Activated naive CD4-positive, alpha-beta T cell treated with anti-CD3 and anti-CD28 coated beads for 36 hours (primary cell): ENCODE results near the gene GPATCH2. TPM values are rescaled to one million over a fixed set of nuclear protein-coding genes. Genes with fewer than 3 reads are reported as not detected.

Experiments used
- CTCF ChIA-PET: fragments of 350-600 bp; sonication (Branson Sonifier 250); formaldehyde crosslinking; loops from one replicate; lab custom pipeline; 2021; ENCODE audit warnings: antibody characterized with exemption; lab: Charles Lee
- DNase-seq: peaks from one replicate; pipeline ENCODE4 v3.0.0-alpha.2; 2020
- H3K27ac Mint-ChIP-seq: one replicate; pipeline ENCODE4 v1.8.0; 2021; ENCODE audit warnings: mild to moderate bottlenecking, mixed read lengths
- H3K27me3 Mint-ChIP-seq: one replicate; pipeline ENCODE4 v1.8.0; 2021; ENCODE audit warnings: low read depth, mixed read lengths
- H3K36me3 Mint-ChIP-seq: one replicate; pipeline ENCODE4 v1.8.0; 2021; ENCODE audit warnings: low read depth, mixed read lengths
- H3K4me1 Mint-ChIP-seq: one replicate; pipeline ENCODE4 v1.8.0; 2021; ENCODE audit warnings: low read depth, mixed read lengths
- H3K4me3 Mint-ChIP-seq: one replicate; pipeline ENCODE4 v1.8.0; 2021; ENCODE audit warnings: mild to moderate bottlenecking, moderate library complexity, mixed read lengths
- H3K9me3 Mint-ChIP-seq: one replicate; pipeline ENCODE4 v1.8.0; 2021; ENCODE audit warnings: mixed read lengths
- intact Hi-C: fragments of 100-400 bp; cut with micrococcal nuclease; formaldehyde crosslinking; loops from one replicate; pipeline ENCODE4 v1.15.1; 2023
- total RNA-seq, 2 experiments: library from RNA; stranded (reverse); gene quantifications; one replicate each; pipeline ENCODE4 v1.2.3, GENCODE V29; 2021

GPATCH2 gene
- total RNA-seq = 1 to 10 TPM; 4.8 to 6.2 TPM

GRCh38 chr1:217630711-217631591, at the start of gene GPATCH2, which contains the start of gene SPATA17:
Gene GPATCH2, minus strand, starts transcription at chr1:217631090. Its CDS starts 119 bp downstream, at chr1:217630971.
Gene SPATA17, plus strand, starts transcription at chr1:217631344. Its CDS starts 35 bp downstream, at chr1:217631379.
- Mint-ChIP-seq H3K4me1 (peaks cover 31% of the 10 kb centered on the region), H3K36me3 (no peaks in the 10 kb centered on the region), H3K27ac (peak within 1 kb of the TSS; percentile 99), H3K9me3 (no peaks in the 10 kb centered on the region), H3K27me3 (peaks cover 6% of the 10 kb centered on the region), H3K4me3 (peak within 1 kb of the TSS; percentile 93)
- intact Hi-C loops = loop anchor here (1.0 kb wide), 2 partner anchors 10 to 149 kb away; no protein-coding TSS in a partner anchor
- CTCF ChIA-PET = interaction anchor here (1.1 to 1.2 kb wide), 2 partner anchors 10 to 30 kb away, joined by 4 to 5 read pairs; no protein-coding TSS in a partner anchor
- peak; percentile 80 for DNase-seq

- intact Hi-C loops = no loop called here
- Mint-ChIP-seq H3K4me3 (no peak overlapping the region), H3K36me3 (no peaks in the 10 kb centered on the region), H3K27ac (no peak overlapping the region), H3K27me3 (peaks cover 9% of the 10 kb centered on the region), H3K9me3 (no peaks in the 10 kb centered on the region), H3K4me1 (no peaks in the 10 kb centered on the region)
- no peak for DNase-seq
- CTCF ChIA-PET = no interaction called here
Observed at GRCh38 chr1:217674028-217674729, 43.3 kb upstream of the GPATCH2 start.

- intact Hi-C loops = no loop called here
- CTCF ChIA-PET = no interaction called here
Observed at GRCh38 chr1:217673387-217673786, 42.5 kb upstream of the GPATCH2 start.

GRCh38 chr1:217668351-217668940, 37.6 kb upstream of the GPATCH2 start:
- Mint-ChIP-seq H3K9me3 (no peaks in the 10 kb centered on the region), H3K36me3 (no peaks in the 10 kb centered on the region), H3K4me3 (no peak overlapping the region), H3K27me3 (peaks cover 9% of the 10 kb centered on the region), H3K27ac (no peak overlapping the region), H3K4me1 (no peaks in the 10 kb centered on the region)
- intact Hi-C loops = loop anchor here (10.0 kb wide), 1 partner anchor 334 kb away; no protein-coding TSS in a partner anchor
- CTCF ChIA-PET = interaction anchor here (1.2 kb wide), 1 partner anchor 177 kb away, joined by 3 read pairs; no protein-coding TSS in a partner anchor
- DNase-seq = no peak

More at GRCh38 chr1:217673387-217673786, 42.5 kb upstream of the GPATCH2 start:
- H3K4me1 Mint-ChIP-seq = no peaks in the 10 kb centered on the region
- no peak overlapping the region for H3K27ac Mint-ChIP-seq
- H3K36me3 Mint-ChIP-seq = no peaks in the 10 kb centered on the region
- DNase-seq = no peak
- no peaks in the 10 kb centered on the region for H3K9me3 Mint-ChIP-seq
- H3K27me3 Mint-ChIP-seq = peaks cover 9% of the 10 kb centered on the region
- no peak overlapping the region for H3K4me3 Mint-ChIP-seq

GRCh38 chr1:217661407-217661806, 30.5 kb upstream of the GPATCH2 start:
- CTCF ChIA-PET = interaction anchor here (0.7 kb wide), 1 partner anchor 34 kb away, joined by 3 read pairs; no protein-coding TSS in a partner anchor
- intact Hi-C loops = loop anchor here (5.0 to 10.0 kb wide), 2 partner anchors 229 to 327 kb away; no protein-coding TSS in a partner anchor

GRCh38 chr1:217660353-217661062, 29.6 kb upstream of the GPATCH2 start:
- H3K27me3 Mint-ChIP-seq = peaks cover 7% of the 10 kb centered on the region
- CTCF ChIA-PET = interaction anchor here (0.7 to 1.1 kb wide), 4 partner anchors 9 to 290 kb away, joined by 3 to 4 read pairs (median 4); partner anchors contain the start of genes GPATCH2 and SPATA17
- H3K27ac Mint-ChIP-seq = no peak overlapping the region
- intact Hi-C loops = loop anchor here (5.0 to 10.0 kb wide), 2 partner anchors 228 to 326 kb away; no protein-coding TSS in a partner anchor
- DNase-seq = no peak
- no peaks in the 10 kb centered on the region for H3K4me1 Mint-ChIP-seq
- no peaks in the 10 kb centered on the region for H3K36me3 Mint-ChIP-seq
- H3K4me3 Mint-ChIP-seq = no peak overlapping the region
- H3K9me3 Mint-ChIP-seq = no peaks in the 10 kb centered on the region

More at GRCh38 chr1:217661407-217661806, 30.5 kb upstream of the GPATCH2 start:
- no peaks in the 10 kb centered on the region for H3K4me1 Mint-ChIP-seq
- no peaks in the 10 kb centered on the region for H3K9me3 Mint-ChIP-seq
- DNase-seq = no peak
- peaks cover 7% of the 10 kb centered on the region for H3K27me3 Mint-ChIP-seq
- H3K4me3 Mint-ChIP-seq = no peak overlapping the region
- no peak overlapping the region for H3K27ac Mint-ChIP-seq
- H3K36me3 Mint-ChIP-seq = no peaks in the 10 kb centered on the region

GRCh38 chr1:217650674-217651073, 19.8 kb upstream of the GPATCH2 start:
- H3K27ac Mint-ChIP-seq = no peak overlapping the region
- peaks cover 5% of the 10 kb centered on the region for H3K27me3 Mint-ChIP-seq
- no peak for DNase-seq
- CTCF ChIA-PET = no interaction called here
- H3K4me1 Mint-ChIP-seq = no peaks in the 10 kb centered on the region
- H3K4me3 Mint-ChIP-seq = no peak overlapping the region
- H3K9me3 Mint-ChIP-seq = no peaks in the 10 kb centered on the region
- intact Hi-C loops = no loop called here
- H3K36me3 Mint-ChIP-seq = no peaks in the 10 kb centered on the region

- Mint-ChIP-seq H3K27me3 (peaks cover 6% of the 10 kb centered on the region), H3K27ac (no peak overlapping the region), H3K36me3 (no peaks in the 10 kb centered on the region), H3K9me3 (no peaks in the 10 kb centered on the region), H3K4me1 (no peaks in the 10 kb centered on the region), H3K4me3 (no peak overlapping the region)
- CTCF ChIA-PET = no interaction called here
- DNase-seq = no peak
- intact Hi-C loops = no loop called here
Observed at GRCh38 chr1:217647791-217648190, 16.9 kb upstream of the GPATCH2 start.

- H3K27ac Mint-ChIP-seq = no peak overlapping the region
- no peaks in the 10 kb centered on the region for H3K4me1 Mint-ChIP-seq
- CTCF ChIA-PET = no interaction called here
- no peaks in the 10 kb centered on the region for H3K36me3 Mint-ChIP-seq
- intact Hi-C loops = no loop called here
- peaks cover 18% of the 10 kb centered on the region for H3K27me3 Mint-ChIP-seq
- DNase-seq = no peak
- H3K4me3 Mint-ChIP-seq = no peak overlapping the region
- peaks cover 4% of the 10 kb centered on the region for H3K9me3 Mint-ChIP-seq
Observed at GRCh38 chr1:217642455-217642854, 11.6 kb upstream of the GPATCH2 start.

- Mint-ChIP-seq H3K9me3 (no peaks in the 10 kb centered on the region), H3K36me3 (peaks cover 3% of the 10 kb centered on the region), H3K27me3 (no peaks in the 10 kb centered on the region), H3K27ac (no peak overlapping the region), H3K4me1 (peaks cover 49% of the 10 kb centered on the region), H3K4me3 (no peak overlapping the region)
- intact Hi-C loops = loop anchor here (5.0 to 10.0 kb wide), 3 partner anchors 657 to 1547 kb away; partner anchors contain the start of genes LYPLAL1 and RRP15
- no peak for DNase-seq
- CTCF ChIA-PET = interaction anchor here (1.1 kb wide), 1 partner anchor 34 kb away, joined by 3 read pairs; no protein-coding TSS in a partner anchor
Observed at GRCh38 chr1:217627431-217627830, 3.5 kb downstream of the GPATCH2 start.

- Mint-ChIP-seq H3K27me3 (no peaks in the 10 kb centered on the region), H3K4me1 (peaks cover 51% of the 10 kb centered on the region), H3K9me3 (no peaks in the 10 kb centered on the region), H3K36me3 (peaks cover 3% of the 10 kb centered on the region), H3K27ac (no peak overlapping the region), H3K4me3 (no peak overlapping the region)
- intact Hi-C loops = loop anchor here (1.0 to 10.0 kb wide), 4 partner anchors 144 to 1548 kb away; partner anchors contain the start of genes LYPLAL1 and RRP15
- CTCF ChIA-PET = no interaction called here
- no peak for DNase-seq
Observed at GRCh38 chr1:217626321-217626720, 4.6 kb downstream of the GPATCH2 start.
